Non-pigmented ciliary epithelial cell (primary cell): Measurements from ENCODE around the gene KIF26B.
"Not testable (repeated sequence)": the region's sequence is repeated elsewhere in the genome, so short reads cannot be mapped to it uniquely, and the experiment has no call there.

Experiments used
- DNase-seq: peaks from one replicate; pipeline ENCODE4 v3.0.0-alpha.2; 2010; ENCODE audit warnings: low read depth

The KIF26B gene

GRCh38 chr1:245154429-245155271 is at the start of gene KIF26B:
KIF26B (plus strand) TSS chr1:245154985; CDS start chr1:245155425, 440 bp downstream.
- no peak for DNase-seq

- DNase-seq, result no peak
These were observed 49.7 kb upstream of the KIF26B start for GRCh38 chr1:245105042-245105441.

DNA sequence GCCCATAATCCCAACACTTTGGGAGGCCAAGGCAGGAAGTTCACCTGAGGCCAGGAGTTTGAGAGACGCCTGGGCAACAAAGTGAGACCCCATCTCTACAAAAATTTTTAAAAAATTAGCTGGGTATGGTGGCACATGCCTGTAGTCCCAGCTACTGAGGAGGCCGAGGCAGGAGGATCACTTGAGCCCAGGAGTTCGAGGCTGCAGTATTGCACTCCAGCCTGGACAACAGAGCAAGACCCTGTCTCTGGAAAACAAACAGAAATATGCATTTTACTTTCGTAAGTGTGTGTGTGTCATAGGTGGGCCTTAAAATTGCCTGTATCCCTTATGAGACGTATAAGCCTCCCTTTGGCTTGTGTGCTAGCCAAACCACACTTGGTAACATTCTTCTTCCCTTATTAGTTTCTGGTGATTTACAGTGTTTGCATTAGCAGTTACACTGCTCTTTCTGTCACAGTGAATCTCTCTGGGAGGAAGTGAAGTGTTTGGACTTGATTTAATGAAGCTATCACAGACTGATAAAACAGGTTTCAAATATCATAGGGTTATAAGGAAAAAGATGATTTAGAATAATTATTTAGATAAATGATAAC is 48.9 kb upstream of the KIF26B start:
- no peak for DNase-seq

GRCh38 chr1:245107776-245108114 is 47.0 kb upstream of the KIF26B start:
- no peak for DNase-seq

GRCh38 chr1:245108246-245108645 is 46.5 kb upstream of the KIF26B start:
- no peak for DNase-seq

GRCh38 chr1:245108909-245109308 is 45.9 kb upstream of the KIF26B start:
- DNase-seq, result no peak

DNA sequence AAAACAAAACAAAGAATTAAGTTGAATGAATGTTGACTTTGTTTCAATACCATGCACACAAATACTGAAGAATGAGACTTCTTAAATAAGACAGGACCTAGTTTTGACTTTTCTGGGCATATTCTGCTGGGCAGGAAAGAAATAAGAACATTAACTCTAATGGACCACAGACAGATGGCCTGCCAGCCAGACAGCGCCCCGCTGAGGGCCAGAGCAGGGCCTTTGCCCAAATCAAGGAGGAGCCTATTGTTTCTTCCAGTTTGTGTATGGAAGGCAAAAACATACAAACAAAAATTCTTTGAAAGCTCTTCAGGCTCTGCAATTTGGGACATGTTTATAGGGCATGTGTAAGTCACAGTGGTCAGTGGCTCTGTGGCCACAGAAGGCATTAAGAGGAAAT is 44.4 kb upstream of the KIF26B start:
- no peak for DNase-seq

DNA sequence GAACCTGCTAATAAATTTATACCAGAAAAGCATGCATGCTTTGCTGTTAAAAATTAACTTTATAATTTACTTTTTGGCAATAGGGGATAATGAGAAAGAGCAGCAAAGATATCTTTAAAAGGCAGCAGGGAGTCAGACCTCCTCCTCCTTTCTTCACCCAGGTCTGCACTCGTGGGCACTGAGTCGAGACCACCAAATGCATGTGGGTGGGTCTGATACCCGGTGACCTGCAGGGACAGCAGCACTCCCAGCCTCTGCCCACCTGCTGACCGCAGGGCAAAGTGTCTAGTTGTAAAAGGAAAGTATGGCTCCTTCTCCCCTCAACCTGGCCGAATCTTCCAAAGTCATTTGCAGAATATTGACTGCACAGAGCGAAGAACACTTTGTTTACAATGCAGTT is 43.7 kb upstream of the KIF26B start:
- DNase-seq, result no peak

DNA sequence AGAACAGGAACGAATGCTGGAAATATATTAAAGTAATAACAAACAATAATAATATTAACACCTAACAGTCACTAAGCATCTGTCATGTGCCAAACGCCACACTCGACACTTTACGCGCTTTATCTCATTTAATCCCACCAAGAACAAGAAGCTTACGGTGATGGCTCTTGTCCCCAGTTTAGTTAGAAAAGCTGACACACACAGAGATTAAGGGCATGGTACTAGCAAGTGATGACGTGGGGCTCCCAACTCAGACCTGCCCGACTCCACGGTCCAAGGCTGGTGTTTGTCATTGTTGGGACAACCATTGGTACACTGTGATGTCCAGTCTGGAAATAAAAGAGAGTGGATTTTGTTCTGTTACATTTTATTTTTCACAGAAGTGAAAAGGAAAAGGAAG is 41.1 kb upstream of the KIF26B start:
- DNase-seq, result no peak

- no peak for DNase-seq
These were observed 38.7 kb upstream of the KIF26B start for GRCh38 chr1:245116131-245116530.

GRCh38 chr1:245116751-245117150 is 38.0 kb upstream of the KIF26B start:
- no peak for DNase-seq

GRCh38 chr1:245118066-245118465 is 36.7 kb upstream of the KIF26B start:
- DNase-seq, result no peak

DNA sequence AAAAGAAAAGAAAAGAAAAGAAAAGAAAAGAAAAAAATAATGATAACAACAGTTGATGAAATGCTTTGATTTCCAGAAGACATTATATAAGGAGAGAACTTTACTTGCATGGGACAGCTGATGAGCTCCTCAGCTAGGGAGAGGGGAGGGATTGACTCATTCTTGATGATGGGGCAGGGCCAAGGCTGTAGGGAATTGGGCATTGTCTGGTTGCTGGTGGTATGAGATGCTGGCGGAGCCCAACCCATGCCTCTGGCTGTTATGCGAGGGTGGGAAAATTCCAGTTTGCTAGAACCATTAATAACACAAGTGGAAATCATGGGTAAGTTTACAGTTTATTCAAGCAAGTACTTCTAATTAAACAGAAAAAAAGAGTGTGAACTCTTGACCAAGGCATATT is 36.0 kb upstream of the KIF26B start:
- no peak for DNase-seq

DNA sequence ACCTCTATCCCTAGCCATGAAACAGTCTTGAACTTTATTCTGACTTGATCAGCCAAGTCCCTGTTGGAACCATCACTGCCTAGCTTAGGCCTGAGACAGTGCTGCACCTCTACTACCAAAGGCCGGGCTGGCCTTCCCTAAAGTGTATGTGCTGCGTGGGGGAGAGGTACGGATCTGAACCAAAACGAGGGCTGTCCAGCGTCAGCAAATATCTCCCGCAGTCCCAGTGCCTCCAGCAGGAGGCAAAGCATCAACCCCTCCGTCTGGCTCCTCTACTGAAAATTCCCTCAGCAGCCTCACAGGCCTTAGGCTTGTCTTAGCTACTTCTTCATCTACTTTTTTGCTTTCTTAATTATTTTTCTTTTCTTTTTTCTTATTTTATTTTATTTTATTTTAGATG is 33.3 kb upstream of the KIF26B start:
- no peak for DNase-seq

- no peak for DNase-seq
These were observed 30.5 kb upstream of the KIF26B start for GRCh38 chr1:245124241-245124640.

DNA sequence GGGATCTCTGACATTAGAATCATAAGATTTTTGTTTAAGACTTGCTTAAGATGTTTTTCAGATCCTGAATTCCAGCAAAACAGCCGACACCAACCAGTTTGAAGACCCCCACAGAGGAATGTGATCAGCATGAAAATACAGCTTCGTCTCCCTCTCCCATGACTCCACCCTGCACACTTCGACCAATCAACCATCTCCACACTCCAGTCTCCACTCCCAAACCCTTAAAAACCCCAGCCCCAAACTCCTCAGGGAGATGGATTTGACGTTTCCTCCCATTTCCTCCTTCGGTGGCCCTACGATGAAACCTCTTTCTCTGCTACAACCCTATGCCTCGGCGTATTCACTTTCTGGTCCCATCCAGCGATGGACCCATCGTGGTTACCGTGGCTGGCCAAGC is 30.1 kb upstream of the KIF26B start:
- DNase-seq, result no peak

- DNase-seq, result no peak
These were observed 28.3 kb upstream of the KIF26B start for GRCh38 chr1:245126530-245126929.

- DNase-seq, result no peak
These were observed 26.2 kb upstream of the KIF26B start for GRCh38 chr1:245128381-245129101.

- DNase-seq, result no peak
These were observed 25.2 kb upstream of the KIF26B start for GRCh38 chr1:245129319-245130240.

GRCh38 chr1:245130281-245131025 is 24.3 kb upstream of the KIF26B start:
- DNase-seq, result not testable (repeated sequence)

GRCh38 chr1:245131026-245131393 is 23.8 kb upstream of the KIF26B start:
- DNase-seq, result no peak
